ENCODE data around the gene FAM53C. TPM values are rescaled to one million over a fixed set of nuclear protein-coding genes. Genes with fewer than 3 reads are reported as not detected.

Gene FAM53C
- polyA plus RNA-seq, 1 experiment = 35.9 TPM

- POLR2A ChIA-PET = no interaction called here
These were observed 53.9 kb downstream of the FAM53C start for GRCh38 chr5:138391859-138392386.

More at GRCh38 chr5:138391859-138392386, 53.9 kb downstream of the FAM53C start:
- DNase-seq (ENCODE audit: low read depth, low spot score) = no peak
- H3K27me3 ChIP-seq (ENCODE audit: control insufficient read depth, insufficient read depth, low read length) = no peaks in the 10 kb centered on the region
- H3K4me3 ChIP-seq (ENCODE audit: low read depth, low read length) = no peak overlapping the region
- H3K27ac ChIP-seq (ENCODE audit: low read depth, low read length) = no peak overlapping the region
- CTCF ChIA-PET = interaction anchor here (1.3 to 3.2 kb wide), 2 partner anchors 39 to 58 kb away, joined by 3 to 20 read pairs; partner anchors contain the start of gene KDM3B
- no peak for TF ChIP-seq CTCF (IDR thresholded peaks at IDR 0.05; ENCODE audit: low read depth, low read length)
- no peaks in the 10 kb centered on the region for H3K9me3 ChIP-seq (ENCODE audit: control insufficient read depth, insufficient read depth, low read length)

Other genes with a start within 250 kb of the FAM53C start
- gene NME5, start 198.8 kb upstream of the FAM53C start, polyA plus RNA-seq (2011; rRNA removed) = 0.35 and 0.43 TPM in 2 replicates
- gene BRD8, start 159.6 kb upstream of the FAM53C start, polyA plus RNA-seq (2011; rRNA removed) = 59.6 and 72.2 TPM in 2 replicates
- gene KIF20A, start 159.2 kb upstream of the FAM53C start, polyA plus RNA-seq (2011; rRNA removed) = 21.8 and 25.4 TPM in 2 replicates
- 30.4 and 38.1 TPM in 2 replicates for gene CDC23, start 124.9 kb upstream of the FAM53C start, polyA plus RNA-seq (2011; rRNA removed)
- gene GFRA3, start 63.6 kb upstream of the FAM53C start, polyA plus RNA-seq (2011; rRNA removed) = 0.11 TPM in 1 of 2 replicates, not detected in the other
- gene CDC25C, start 6.5 kb upstream of the FAM53C start, polyA plus RNA-seq (2011; rRNA removed) = 3.2 and 4.8 TPM in 2 replicates
- 28.3 and 32.7 TPM in 2 replicates for gene KDM3B, start 14.4 kb downstream of the FAM53C start, polyA plus RNA-seq (2011; rRNA removed)
- 24.7 and 36.9 TPM in 2 replicates for gene REEP2, start 100.8 kb downstream of the FAM53C start, polyA plus RNA-seq (2011; rRNA removed)
- 17.0 and 24.5 TPM in 2 replicates for gene EGR1, start 127.2 kb downstream of the FAM53C start, polyA plus RNA-seq (2011; rRNA removed)
- 85.3 and 107 TPM in 2 replicates for gene ETF1, start 205.0 kb downstream of the FAM53C start, polyA plus RNA-seq (2011; rRNA removed)
- 194 and 207 TPM in 2 replicates for gene HSPA9, start 237.1 kb downstream of the FAM53C start, polyA plus RNA-seq (2011; rRNA removed)

All from AG04450 (cell line).